ENCODE results near the gene KCNE3. TPM values are rescaled to one million over a fixed set of nuclear protein-coding genes. Genes with fewer than 3 reads are reported as not detected.
A peak's percentile ranks its signal among the peaks of the same experiment; 100 is the strongest.
"Not testable (repeated sequence)": the region's sequence is repeated elsewhere in the genome, so short reads cannot be mapped to it uniquely, and the experiment has no call there.

KCNE3 gene
- total RNA-seq, 1 donor from 2014 or later: 1.2 TPM

- H3K79me2 ChIP-seq (ENCODE audit: low read depth): no peaks in the 10 kb centered on the region
- no peak overlapping the region for H3K4me3 Mint-ChIP-seq
- TF ChIP-seq, protein P1, sequence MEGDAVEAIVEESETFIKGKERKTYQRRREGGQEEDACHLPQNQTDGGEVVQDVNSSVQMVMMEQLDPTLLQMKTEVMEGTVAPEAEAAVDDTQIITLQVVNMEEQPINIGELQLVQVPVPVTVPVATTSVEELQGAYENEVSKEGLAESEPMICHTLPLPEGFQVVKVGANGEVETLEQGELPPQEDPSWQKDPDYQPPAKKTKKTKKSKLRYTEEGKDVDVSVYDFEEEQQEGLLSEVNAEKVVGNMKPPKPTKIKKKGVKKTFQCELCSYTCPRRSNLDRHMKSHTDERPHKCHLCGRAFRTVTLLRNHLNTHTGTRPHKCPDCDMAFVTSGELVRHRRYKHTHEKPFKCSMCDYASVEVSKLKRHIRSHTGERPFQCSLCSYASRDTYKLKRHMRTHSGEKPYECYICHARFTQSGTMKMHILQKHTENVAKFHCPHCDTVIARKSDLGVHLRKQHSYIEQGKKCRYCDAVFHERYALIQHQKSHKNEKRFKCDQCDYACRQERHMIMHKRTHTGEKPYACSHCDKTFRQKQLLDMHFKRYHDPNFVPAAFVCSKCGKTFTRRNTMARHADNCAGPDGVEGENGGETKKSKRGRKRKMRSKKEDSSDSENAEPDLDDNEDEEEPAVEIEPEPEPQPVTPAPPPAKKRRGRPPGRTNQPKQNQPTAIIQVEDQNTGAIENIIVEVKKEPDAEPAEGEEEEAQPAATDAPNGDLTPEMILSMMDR (IDR thresholded peaks at IDR 0.05): no peak
- TF ChIP-seq EZH2 (IDR thresholded peaks at IDR 0.05): no peak
- TF ChIP-seq EZH2phosphoT487 (IDR thresholded peaks at IDR 0.05): no peak
- no peak overlapping the region for H3K9ac ChIP-seq
- H3K27me3 ChIP-seq: no peaks in the 10 kb centered on the region
- H3F3A ChIP-seq (ENCODE audit: low read depth): no peaks in the 10 kb centered on the region
- no peaks in the 10 kb centered on the region for H3K9me3 ChIP-seq (ENCODE audit: low read depth)
- no peaks in the 10 kb centered on the region for H3K36me3 ChIP-seq
- no peak overlapping the region for H3K4me3 ChIP-seq
- peaks cover 32% of the 10 kb centered on the region for H3K4me1 Mint-ChIP-seq
- peak overlapping the region; percentile 43 for H3K27ac Mint-ChIP-seq
- DNase-seq (ENCODE audit: low spot score): no peak
- no peak overlapping the region for H3K4me2 ChIP-seq
- H2AFZ ChIP-seq (replicated peaks): no peak overlapping the region
- H3K27ac ChIP-seq: no peak overlapping the region
- H3K4me1 ChIP-seq: no peaks in the 10 kb centered on the region
- no peaks in the 10 kb centered on the region for H3K36me3 Mint-ChIP-seq
- H3K27me3 Mint-ChIP-seq (ENCODE audit: insufficient read depth, low read depth): peaks cover 2% of the 10 kb centered on the region
- H4K20me1 ChIP-seq (ENCODE audit: low read depth): no peaks in the 10 kb centered on the region
- no peaks in the 10 kb centered on the region for H3K9me3 Mint-ChIP-seq
These were observed 50.0 kb downstream of the KCNE3 start for GRCh38 chr11:74417379-74417804.

DNA sequence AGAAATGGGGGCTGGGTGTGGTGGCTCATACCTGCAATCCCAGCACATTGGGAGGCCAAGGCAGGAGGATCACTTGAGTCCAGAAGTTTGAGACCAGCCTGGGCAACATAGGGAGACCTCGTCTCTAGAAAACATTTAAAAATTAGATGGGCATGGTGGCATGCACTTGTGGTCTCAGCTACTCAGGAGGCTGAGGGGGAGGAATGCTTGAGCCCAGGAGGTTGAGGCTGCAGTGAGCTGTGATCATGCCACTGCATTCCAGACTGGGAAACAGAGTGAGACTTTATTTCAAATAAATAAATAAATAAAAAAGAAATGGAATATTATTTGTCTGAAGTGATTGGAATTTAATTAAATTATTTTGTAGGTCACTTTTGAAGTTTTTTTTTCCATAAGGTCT, 50.4 kb downstream of the KCNE3 start:
- H3K9me3 Mint-ChIP-seq; H3K27me3 ChIP-seq; DNase-seq (ENCODE audit: low spot score); H3F3A ChIP-seq (ENCODE audit: low read depth); H3K9ac ChIP-seq; H4K20me1 ChIP-seq (ENCODE audit: low read depth); H3K79me2 ChIP-seq (ENCODE audit: low read depth); H3K27me3 Mint-ChIP-seq (ENCODE audit: insufficient read depth, low read depth); H3K4me3 Mint-ChIP-seq; H3K36me3 Mint-ChIP-seq; H3K36me3 ChIP-seq; H3K4me2 ChIP-seq; H3K27ac Mint-ChIP-seq; H3K4me1 ChIP-seq; H3K27ac ChIP-seq; H2AFZ ChIP-seq (replicated peaks); H3K4me3 ChIP-seq; H3K9me3 ChIP-seq (ENCODE audit: low read depth): not testable (repeated sequence)
- H3K4me1 Mint-ChIP-seq: peaks cover 32% of the 10 kb centered on the region

GRCh38 chr11:74412733-74413359, 54.5 kb downstream of the KCNE3 start:
- Histone ChIP-seq H3K9me3 (ENCODE audit: low read depth) (no peaks in the 10 kb centered on the region), H3K4me3 (no peak overlapping the region), H3K4me2 (no peak overlapping the region), H2AFZ (replicated peaks) (no peak overlapping the region), H3K27ac (no peak overlapping the region), H3K27me3 (no peaks in the 10 kb centered on the region), H3K9ac (no peak overlapping the region), H3K36me3 (no peaks in the 10 kb centered on the region), H3K4me1 (no peaks in the 10 kb centered on the region), H4K20me1 (ENCODE audit: low read depth) (no peaks in the 10 kb centered on the region), H3K79me2 (ENCODE audit: low read depth) (no peaks in the 10 kb centered on the region), H3F3A (ENCODE audit: low read depth) (no peaks in the 10 kb centered on the region)
- H3K27ac Mint-ChIP-seq: no peak overlapping the region
- no peaks in the 10 kb centered on the region for H3K9me3 Mint-ChIP-seq
- no peaks in the 10 kb centered on the region for H3K27me3 Mint-ChIP-seq (ENCODE audit: insufficient read depth, low read depth)
- no peak for DNase-seq (ENCODE audit: low spot score)
- peaks cover 20% of the 10 kb centered on the region for H3K4me1 Mint-ChIP-seq
- H3K36me3 Mint-ChIP-seq: no peaks in the 10 kb centered on the region
- TF ChIP-seq, protein P1 (IDR thresholded peaks at IDR 0.05): no peak
- TF ChIP-seq EZH2 (IDR thresholded peaks at IDR 0.05) (no peak), EZH2phosphoT487 (IDR thresholded peaks at IDR 0.05) (no peak)
- H3K4me3 Mint-ChIP-seq: no peak overlapping the region

DNA sequence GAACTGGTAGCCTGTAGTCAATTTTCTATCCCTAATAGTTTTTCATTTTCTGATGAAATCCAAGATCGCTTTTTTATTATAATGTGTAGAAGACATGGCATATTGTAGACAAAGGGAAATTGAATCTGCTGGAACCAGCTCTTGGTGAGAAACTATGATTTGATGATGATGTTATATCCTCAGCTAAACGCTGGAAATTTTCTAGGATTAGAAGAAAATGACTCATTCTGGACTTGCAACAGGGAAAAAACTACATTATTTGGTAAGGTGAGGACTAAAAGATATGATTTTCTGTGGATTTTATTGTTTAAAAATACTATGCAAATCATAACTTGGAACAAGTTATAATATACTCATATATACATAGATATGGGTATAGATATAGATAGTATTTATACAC, 55.0 kb downstream of the KCNE3 start:
- H4K20me1 ChIP-seq (ENCODE audit: low read depth): no peaks in the 10 kb centered on the region
- no peaks in the 10 kb centered on the region for H3K27me3 ChIP-seq
- H3K9me3 ChIP-seq (ENCODE audit: low read depth): no peaks in the 10 kb centered on the region
- H3K4me1 ChIP-seq: no peaks in the 10 kb centered on the region
- Mint-ChIP-seq H3K36me3 (no peaks in the 10 kb centered on the region), H3K27ac (no peak overlapping the region), H3K4me3 (no peak overlapping the region), H3K9me3 (no peaks in the 10 kb centered on the region), H3K27me3 (ENCODE audit: insufficient read depth, low read depth) (no peaks in the 10 kb centered on the region), H3K4me1 (peaks cover 15% of the 10 kb centered on the region)
- no peaks in the 10 kb centered on the region for H3F3A ChIP-seq (ENCODE audit: low read depth)
- TF ChIP-seq EZH2phosphoT487 (IDR thresholded peaks at IDR 0.05) (no peak), EZH2 (IDR thresholded peaks at IDR 0.05) (no peak)
- TF ChIP-seq, protein P1 (IDR thresholded peaks at IDR 0.05): no peak
- H3K4me3 ChIP-seq: no peak overlapping the region
- H3K9ac ChIP-seq: no peak overlapping the region
- no peak overlapping the region for H3K4me2 ChIP-seq
- H2AFZ ChIP-seq (replicated peaks): no peak overlapping the region
- no peaks in the 10 kb centered on the region for H3K36me3 ChIP-seq
- no peak overlapping the region for H3K27ac ChIP-seq
- DNase-seq (ENCODE audit: low spot score): no peak
- H3K79me2 ChIP-seq (ENCODE audit: low read depth): no peaks in the 10 kb centered on the region

Data from neural progenitor cell (in vitro differentiated cells).